ENCODE data around the gene PKP4.

DNA sequence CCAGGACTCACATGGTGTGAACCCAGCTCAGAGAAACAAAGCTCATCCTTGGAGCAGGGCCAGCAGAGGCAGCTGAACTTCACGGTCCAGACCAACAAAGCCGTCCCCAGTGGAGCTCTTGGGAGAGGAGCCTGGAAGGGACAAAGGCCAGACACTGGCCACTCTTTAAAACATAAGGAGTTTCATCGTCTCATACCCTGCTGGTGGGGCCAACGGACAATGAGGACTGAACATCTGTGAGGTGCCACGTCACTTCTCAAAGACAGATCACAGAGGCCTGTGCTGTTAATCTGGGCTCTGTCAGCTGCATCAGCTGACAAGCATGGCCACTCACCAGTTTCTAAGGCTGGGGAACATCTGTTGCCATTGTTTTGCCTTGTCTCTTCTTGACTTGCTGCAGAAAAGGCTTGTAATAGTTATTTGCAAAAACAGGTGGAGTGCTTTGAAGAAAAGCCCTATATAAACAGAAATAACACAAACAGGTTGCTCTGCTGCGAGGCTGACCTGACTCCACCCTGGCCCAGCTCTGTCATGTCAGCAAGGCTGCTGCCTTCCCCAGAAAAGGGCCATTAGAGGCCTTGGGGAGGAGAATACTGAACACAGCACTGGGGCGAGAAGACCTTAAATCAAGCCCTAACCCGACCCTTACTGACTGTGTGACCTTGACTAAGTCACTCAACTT is 270.3 kb downstream of the PKP4 start:
- TF ChIP-seq, protein P1, sequence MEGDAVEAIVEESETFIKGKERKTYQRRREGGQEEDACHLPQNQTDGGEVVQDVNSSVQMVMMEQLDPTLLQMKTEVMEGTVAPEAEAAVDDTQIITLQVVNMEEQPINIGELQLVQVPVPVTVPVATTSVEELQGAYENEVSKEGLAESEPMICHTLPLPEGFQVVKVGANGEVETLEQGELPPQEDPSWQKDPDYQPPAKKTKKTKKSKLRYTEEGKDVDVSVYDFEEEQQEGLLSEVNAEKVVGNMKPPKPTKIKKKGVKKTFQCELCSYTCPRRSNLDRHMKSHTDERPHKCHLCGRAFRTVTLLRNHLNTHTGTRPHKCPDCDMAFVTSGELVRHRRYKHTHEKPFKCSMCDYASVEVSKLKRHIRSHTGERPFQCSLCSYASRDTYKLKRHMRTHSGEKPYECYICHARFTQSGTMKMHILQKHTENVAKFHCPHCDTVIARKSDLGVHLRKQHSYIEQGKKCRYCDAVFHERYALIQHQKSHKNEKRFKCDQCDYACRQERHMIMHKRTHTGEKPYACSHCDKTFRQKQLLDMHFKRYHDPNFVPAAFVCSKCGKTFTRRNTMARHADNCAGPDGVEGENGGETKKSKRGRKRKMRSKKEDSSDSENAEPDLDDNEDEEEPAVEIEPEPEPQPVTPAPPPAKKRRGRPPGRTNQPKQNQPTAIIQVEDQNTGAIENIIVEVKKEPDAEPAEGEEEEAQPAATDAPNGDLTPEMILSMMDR (IDR thresholded peaks at IDR 0.05) = no peak
- TF ChIP-seq POLR2A (IDR thresholded peaks at IDR 0.05) = no peak
- no peak for TF ChIP-seq POLR2AphosphoS5 (IDR thresholded peaks at IDR 0.05)
- no peak for TF ChIP-seq EP300 (IDR thresholded peaks at IDR 0.05)
